ENCODE results near the gene AKAP9. TPM values are rescaled to one million over a fixed set of nuclear protein-coding genes. Genes with fewer than 3 reads are reported as not detected.

AKAP9 gene
- total and polyA plus RNA-seq, 4 donors, result 11.4 to 203 (median 40.0) TPM

DNA sequence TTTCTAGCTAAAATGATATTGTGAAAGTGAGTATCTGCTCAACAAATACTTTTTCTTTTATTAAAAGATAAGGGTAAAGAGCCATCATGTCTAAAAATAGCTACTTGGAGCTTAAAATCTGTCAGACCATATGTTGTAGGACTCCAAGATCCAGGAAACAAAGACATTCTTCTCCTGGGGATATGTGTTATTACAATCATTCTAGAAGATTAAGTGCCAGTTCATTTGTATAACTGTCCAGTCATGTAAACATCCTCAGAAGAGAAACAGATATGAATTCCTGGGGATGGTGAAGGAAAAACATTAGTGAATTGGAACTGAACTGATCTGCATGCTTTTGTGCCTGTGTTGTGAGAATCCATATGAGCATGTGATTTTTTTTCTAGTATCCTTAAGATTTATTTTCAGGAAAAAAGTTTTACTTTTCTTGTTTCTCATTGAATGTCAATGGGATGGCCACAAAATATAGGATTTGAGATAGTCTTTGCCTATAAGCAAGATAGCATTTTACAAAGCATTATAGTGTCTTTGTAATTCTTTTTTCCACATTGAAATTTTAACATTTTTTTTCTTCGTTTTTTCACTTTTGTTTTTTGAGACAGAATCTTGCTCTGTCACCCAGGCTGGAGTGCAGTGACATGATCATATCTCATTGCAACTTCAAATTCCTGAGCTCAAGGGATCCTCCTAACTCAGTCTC, 45.7 kb upstream of the AKAP9 start:
- H3K27ac ChIP-seq (ENCODE audit: low read depth in 1 of 2, low read length in 1 of 2), result no peak overlapping the region
- H3K4me1 ChIP-seq (ENCODE audit: control insufficient read depth in 5 of 5, insufficient read depth in 5 of 5, low read length in 5 of 5), result peaks cover 0 to 8% (median 0%) of the 10 kb centered on the region in 5 donors
- H3K27me3 ChIP-seq (ENCODE audit: control insufficient read depth in 3 of 3, insufficient read depth in 3 of 3, low read length in 2 of 3), result no peaks in the 10 kb centered on the region
- no peaks in the 10 kb centered on the region for H3K9me3 ChIP-seq (ENCODE audit: control insufficient read depth in 4 of 4, insufficient read depth in 3 of 4, low read length in 3 of 4)
- no peak overlapping the region for H3K4me3 ChIP-seq
- 59 to 65% methylated on average over 1 of the region's 1 CpG for WGBS, 2 donors
- H3K9ac ChIP-seq (ENCODE audit: insufficient read depth in 1 of 2, low read length in 2 of 2), result no peak overlapping the region
- H3K36me3 ChIP-seq (ENCODE audit: control insufficient read depth in 4 of 4, insufficient read depth in 4 of 4, low read length in 4 of 4), result no peaks in the 10 kb centered on the region
- no peak for TF ChIP-seq CTCF (IDR thresholded peaks at IDR 0.05; ENCODE audit: control extremely low read depth, extremely low read depth)
- no peak for ATAC-seq (ENCODE audit: insufficient read depth, low FRiP score)
- DNase-seq, result peak in 2 of 3 donors; percentile 54 to 72

DNA sequence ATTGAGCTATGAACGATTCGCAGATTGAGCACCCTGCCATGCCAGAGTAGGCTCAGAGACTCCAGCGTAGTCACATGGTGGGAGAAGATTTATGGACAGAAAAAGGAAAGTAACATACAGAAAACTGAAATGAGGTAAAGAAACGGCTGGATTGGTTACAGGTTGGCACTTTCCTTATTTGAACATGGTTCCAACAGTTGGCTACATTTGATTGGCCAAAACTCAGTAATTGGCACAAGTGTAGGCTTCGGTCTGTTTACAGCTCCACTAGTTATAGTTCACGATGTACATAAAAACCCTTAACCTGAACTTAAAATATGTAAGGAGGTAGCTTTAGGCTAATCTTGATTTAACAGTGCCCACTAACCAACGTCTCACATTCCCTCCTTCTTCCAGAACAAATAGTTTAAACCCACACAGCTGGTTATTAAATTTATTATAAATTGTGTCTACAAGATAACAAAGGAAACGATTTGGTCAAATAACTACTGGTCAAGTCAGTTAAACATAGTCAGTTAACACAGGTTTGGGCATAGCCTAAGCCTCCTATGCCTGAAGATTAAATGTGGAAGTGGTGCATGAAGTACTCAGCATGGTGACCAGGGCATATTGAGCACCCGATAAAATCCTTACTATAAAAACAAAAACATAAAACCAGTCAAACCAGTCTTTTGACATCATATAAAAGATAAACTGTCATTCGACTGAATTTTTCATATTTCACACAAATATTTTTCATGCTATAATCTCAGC, 42.2 kb upstream of the AKAP9 start:
- no peak for TF ChIP-seq CTCF (IDR thresholded peaks at IDR 0.05; ENCODE audit: control extremely low read depth, extremely low read depth)
- H3K9ac ChIP-seq (ENCODE audit: insufficient read depth in 1 of 2, low read length in 2 of 2), result no peak overlapping the region
- H3K27me3 ChIP-seq (ENCODE audit: control insufficient read depth in 3 of 3, insufficient read depth in 3 of 3, low read length in 2 of 3), result no peaks in the 10 kb centered on the region
- 72 to 88% methylated on average over 10 of the region's 10 CpGs for WGBS, 2 donors
- peaks cover 0 to 8% (median 0%) of the 10 kb centered on the region in 5 donors for H3K4me1 ChIP-seq (ENCODE audit: control insufficient read depth in 5 of 5, insufficient read depth in 5 of 5, low read length in 5 of 5)
- no peak overlapping the region for H3K4me3 ChIP-seq
- no peaks in the 10 kb centered on the region for H3K36me3 ChIP-seq (ENCODE audit: control insufficient read depth in 4 of 4, insufficient read depth in 4 of 4, low read length in 4 of 4)
- ATAC-seq (ENCODE audit: insufficient read depth, low FRiP score) (no peak), DNase-seq (no peak)
- no peak overlapping the region for H3K27ac ChIP-seq (ENCODE audit: low read depth in 1 of 2, low read length in 1 of 2)
- H3K9me3 ChIP-seq (ENCODE audit: control insufficient read depth in 4 of 4, insufficient read depth in 3 of 4, low read length in 3 of 4), result no peaks in the 10 kb centered on the region

- no peak for TF ChIP-seq CTCF (IDR thresholded peaks at IDR 0.05; ENCODE audit: control extremely low read depth, extremely low read depth)
- 93 to 94% methylated on average over 1 of the region's 1 CpG for WGBS, 2 donors
These were observed 41.1 kb upstream of the AKAP9 start for GRCh38 chr7:91899563-91899962.

More at GRCh38 chr7:91899563-91899962, 41.1 kb upstream of the AKAP9 start:
- Histone ChIP-seq H3K9ac (ENCODE audit: insufficient read depth in 1 of 2, low read length in 2 of 2) (no peak overlapping the region), H3K4me3 (no peak overlapping the region), H3K4me1 (ENCODE audit: control insufficient read depth in 5 of 5, insufficient read depth in 5 of 5, low read length in 5 of 5) (peaks cover 0 to 1% (median 0%) of the 10 kb centered on the region in 5 donors), H3K27ac (ENCODE audit: low read depth in 1 of 2, low read length in 1 of 2) (no peak overlapping the region), H3K36me3 (ENCODE audit: control insufficient read depth in 4 of 4, insufficient read depth in 4 of 4, low read length in 4 of 4) (no peaks in the 10 kb centered on the region), H3K27me3 (ENCODE audit: control insufficient read depth in 3 of 3, insufficient read depth in 3 of 3, low read length in 2 of 3) (no peaks in the 10 kb centered on the region), H3K9me3 (ENCODE audit: control insufficient read depth in 4 of 4, insufficient read depth in 3 of 4, low read length in 3 of 4) (no peaks in the 10 kb centered on the region)
- DNase-seq, result no peak
- ATAC-seq (ENCODE audit: insufficient read depth, low FRiP score), result no peak
